ENCODE data around the gene PMF1.

Gene PMF1

DNA sequence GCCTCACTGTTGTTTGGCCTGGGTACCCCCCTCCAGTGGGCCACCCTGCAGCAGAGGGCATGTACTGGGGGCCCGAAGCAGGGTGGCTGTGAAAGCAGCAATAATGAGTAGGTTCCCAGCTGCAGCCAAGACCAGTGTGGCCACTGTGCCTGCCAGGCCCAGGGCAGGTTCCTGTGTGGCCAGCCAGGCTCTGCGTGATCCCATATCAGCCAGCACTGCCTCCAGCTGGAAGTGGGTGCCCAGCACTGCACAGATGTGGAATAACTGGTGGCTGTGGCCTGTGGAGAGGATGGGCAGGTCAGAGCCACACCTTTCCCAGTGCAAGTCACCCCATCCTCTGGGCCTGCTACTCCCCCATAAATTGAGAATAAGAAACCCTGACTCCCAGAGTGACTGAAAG lies 31.3 kb downstream of the PMF1 start:
- TF ChIP-seq, protein P1, sequence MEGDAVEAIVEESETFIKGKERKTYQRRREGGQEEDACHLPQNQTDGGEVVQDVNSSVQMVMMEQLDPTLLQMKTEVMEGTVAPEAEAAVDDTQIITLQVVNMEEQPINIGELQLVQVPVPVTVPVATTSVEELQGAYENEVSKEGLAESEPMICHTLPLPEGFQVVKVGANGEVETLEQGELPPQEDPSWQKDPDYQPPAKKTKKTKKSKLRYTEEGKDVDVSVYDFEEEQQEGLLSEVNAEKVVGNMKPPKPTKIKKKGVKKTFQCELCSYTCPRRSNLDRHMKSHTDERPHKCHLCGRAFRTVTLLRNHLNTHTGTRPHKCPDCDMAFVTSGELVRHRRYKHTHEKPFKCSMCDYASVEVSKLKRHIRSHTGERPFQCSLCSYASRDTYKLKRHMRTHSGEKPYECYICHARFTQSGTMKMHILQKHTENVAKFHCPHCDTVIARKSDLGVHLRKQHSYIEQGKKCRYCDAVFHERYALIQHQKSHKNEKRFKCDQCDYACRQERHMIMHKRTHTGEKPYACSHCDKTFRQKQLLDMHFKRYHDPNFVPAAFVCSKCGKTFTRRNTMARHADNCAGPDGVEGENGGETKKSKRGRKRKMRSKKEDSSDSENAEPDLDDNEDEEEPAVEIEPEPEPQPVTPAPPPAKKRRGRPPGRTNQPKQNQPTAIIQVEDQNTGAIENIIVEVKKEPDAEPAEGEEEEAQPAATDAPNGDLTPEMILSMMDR (IDR thresholded peaks at IDR 0.05; ENCODE audit: extremely low read depth, missing control alignments), result no peak

DNA sequence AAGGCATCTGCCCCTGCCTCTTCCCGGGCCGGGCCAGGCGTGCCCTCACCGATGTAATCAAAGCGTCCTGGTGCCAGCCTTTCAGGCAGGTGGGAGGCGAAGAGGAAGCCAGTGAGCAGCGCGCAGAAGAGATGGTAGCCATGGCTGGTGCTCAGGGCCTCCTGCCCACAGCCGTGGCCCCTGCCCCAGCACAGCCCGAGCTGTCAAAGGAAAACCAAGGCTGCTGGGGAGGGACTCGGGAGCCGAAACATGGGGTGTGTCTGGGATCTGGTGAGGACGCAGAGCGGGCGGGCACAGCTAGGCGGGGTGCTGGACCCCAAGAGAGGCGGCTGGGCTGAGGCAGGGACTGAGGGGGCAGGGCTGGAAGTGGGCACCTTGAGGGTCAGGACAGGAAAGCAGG lies 31.9 kb downstream of the PMF1 start:
- TF ChIP-seq, protein P1 (IDR thresholded peaks at IDR 0.05; ENCODE audit: extremely low read depth, missing control alignments), result no peak

More for the DNA sequence above, 31.3 kb downstream of the PMF1 start:
- no peak for DNase-seq (ENCODE audit: low spot score)

DNA sequence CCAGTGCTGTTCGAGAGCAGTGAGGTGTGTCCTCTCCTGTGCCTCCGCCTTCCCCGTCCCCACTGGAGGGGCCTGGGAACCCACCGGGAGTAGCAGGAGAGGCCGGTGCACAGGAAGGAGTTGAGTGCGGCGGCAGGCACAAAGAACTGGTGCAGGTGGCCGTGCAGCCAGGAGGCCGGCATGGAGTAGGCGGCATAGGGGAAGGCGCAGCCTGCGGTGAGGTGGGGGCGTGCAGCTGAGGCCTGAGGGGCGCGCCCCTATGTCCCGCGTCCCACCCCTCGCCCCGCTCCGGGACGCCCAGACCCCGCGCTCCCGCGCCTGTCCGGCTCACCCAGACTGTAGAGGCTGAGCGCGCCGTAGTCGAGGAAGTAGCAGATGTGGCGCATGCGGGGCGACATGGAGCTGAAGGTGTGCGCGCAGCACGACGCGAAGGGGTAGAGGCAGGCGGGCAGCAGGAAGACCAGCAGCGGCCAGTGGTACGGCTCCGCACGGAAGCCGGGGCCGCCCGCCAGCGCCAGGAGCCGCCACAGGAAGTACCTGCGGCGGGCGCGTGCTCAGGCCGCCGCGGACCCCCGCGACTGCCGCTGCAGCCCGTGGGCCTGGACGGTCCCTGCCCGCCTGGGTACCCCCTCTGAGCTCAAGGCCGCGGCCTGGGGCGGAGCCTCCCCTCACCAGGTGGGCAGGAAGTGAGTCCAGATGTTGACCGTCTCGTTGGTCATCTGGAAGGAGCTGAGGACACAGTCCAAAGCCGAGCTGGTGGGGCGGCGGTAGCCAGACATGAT lies 32.8 kb downstream of the PMF1 start:
- peak; percentile 80 for DNase-seq (ENCODE audit: low spot score)
- TF ChIP-seq, protein P1 (IDR thresholded peaks at IDR 0.05; ENCODE audit: extremely low read depth, missing control alignments), result no peak

More for the DNA sequence above, 31.9 kb downstream of the PMF1 start:
- no peak for DNase-seq (ENCODE audit: low spot score)

DNA sequence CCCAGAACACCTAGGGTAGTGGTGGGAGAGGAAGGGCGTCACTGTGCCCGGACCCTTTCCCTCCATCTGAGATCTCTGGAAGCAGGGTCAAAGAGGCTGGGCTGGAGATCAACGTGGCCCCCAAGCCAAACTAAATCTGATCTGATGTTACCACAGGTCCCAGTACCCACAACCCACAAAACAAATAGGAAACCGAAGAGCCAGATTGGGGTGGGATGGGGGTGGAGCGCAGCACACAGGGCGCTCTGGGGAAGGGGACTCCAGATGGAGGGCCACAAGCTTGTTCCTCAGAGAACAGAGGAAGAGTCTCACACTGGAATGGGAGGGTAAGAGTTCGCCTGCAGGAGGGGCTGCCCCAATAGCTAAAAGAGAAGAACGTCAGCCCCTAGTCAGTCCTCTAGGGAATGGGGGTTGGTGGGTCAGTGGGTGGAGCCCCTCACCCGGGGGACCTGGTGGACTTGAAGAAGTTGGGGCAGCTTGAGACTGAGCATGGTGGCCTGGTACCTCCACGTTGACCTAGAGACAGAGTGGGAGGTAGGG lies 33.5 kb downstream of the PMF1 start:
- peak; percentile 45 for DNase-seq (ENCODE audit: low spot score)

DNA sequence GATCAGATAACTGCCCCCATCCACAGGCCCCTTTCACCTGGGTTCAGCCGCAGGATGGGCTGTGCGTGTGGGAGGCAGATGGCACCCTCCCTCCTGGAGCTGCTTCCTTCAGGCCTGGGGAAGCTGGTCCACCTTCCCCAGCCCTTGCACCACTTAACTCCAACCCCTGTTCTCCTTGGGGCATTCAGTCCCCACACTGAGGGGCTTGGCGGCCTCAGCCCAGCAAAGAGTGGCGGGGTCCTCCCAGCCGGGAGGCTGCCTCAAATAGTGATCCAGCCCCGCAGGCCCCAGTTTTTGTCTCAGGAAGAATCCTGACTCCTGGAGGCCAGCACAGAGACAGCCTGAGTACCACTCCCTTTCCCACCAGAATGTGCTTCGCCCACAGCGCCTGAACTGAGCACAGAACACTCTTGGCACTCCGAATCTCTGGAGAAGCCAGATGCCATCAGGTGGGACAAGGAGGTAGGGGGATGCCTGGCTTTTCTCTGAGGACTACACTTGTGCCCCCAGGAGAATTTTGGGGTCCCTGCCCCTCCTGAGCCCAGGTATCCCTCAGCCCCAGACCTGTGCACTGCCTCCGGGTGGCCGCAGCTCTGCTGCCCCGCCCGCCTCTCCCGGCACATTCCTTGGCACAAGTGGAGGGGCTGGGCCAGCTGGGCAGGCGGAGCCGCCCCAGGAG lies 34.1 kb downstream of the PMF1 start:
- TF ChIP-seq, protein P1 (IDR thresholded peaks at IDR 0.05; ENCODE audit: extremely low read depth, missing control alignments), result no peak
- DNase-seq (ENCODE audit: low spot score), result no peak

More for the DNA sequence above, 33.5 kb downstream of the PMF1 start:
- TF ChIP-seq, protein P1 (IDR thresholded peaks at IDR 0.05; ENCODE audit: extremely low read depth, missing control alignments), result no peak

DNA sequence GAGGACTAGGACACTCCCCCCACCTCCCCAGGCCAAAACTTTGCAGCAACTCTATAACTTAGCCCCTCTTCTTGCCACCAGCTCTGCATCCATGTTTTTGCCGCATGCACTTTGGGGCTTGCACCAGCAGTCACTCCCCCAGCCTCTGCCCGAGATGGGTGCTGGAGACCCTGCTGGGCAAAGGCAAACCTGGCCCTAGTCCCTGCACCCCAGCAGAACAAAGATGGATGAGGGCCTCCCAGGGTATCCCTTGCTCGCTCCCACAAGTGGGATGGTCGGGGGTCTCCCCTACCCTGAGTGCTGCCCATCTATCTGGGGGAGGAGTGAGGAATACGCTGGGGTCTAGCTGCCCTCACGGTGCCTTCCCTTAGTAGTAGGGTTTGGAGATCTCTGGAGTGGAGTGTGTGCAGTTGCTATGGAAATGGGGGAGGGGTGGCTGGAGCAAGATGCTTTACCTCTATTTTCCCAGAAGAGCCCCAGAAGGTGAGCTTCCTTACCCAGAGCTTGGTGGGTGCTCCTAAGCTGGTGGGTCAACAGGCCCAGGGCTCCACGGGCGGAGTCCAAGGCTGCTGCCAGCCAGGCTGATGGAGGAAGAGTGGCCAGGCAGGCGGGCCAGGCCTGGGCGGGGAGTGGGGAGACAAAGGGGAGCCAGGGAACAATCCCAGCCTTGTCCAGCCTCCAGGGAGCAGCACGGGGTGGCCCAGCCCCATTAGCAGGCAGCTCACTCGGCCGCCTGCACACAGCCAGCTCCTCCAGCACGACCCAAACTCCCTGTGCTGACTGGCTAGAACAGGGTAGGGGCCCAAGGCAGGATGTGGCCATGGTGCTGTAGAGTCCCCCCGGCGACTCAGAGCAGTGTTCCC lies 34.9 kb downstream of the PMF1 start, which contains the start of gene PAQR6:
Gene PAQR6, minus strand, starts transcription at position 597 of the 863 bp plus-strand sequence. CDS start 1,325 bp downstream, outside the sequence.
- DNase-seq (ENCODE audit: low spot score), result no peak
- TF ChIP-seq, protein P1 (IDR thresholded peaks at IDR 0.05; ENCODE audit: extremely low read depth, missing control alignments), result no peak

Measured in GM20000 (cell line).